Gastrocnemius medialis (tissue), 4 donors: ENCODE data around the gene KLKB1.

Experiments used
- CTCF ChIP-seq, 5 experiments: fragments of 450-650 bp in 3 of 5; fragments of 200-600 bp in 2 of 5; sonication (generic) in 2 of 5; IDR thresholded peaks in 4 of 5; conservative IDR thresholded peaks in 1 of 5; 1 replicate in 4 of 5; 2 replicates in 1 of 5; pipeline ENCODE4 v1.5.1; 2016 to 2019; ENCODE audit warnings: antibody characterized with exemption in 5 of 5, mild to moderate bottlenecking in 3 of 5, moderate library complexity in 3 of 5
- POLR2A ChIP-seq, 2 donors: fragments of 450-650 bp; IDR thresholded peaks; one replicate each; pipeline ENCODE4 v1.6.1; 2017; ENCODE audit warnings: antibody characterized with exemption in 2 of 2, mild to moderate bottlenecking in 2 of 2, moderate library complexity in 2 of 2

- TF ChIP-seq CTCF (IDR thresholded peaks at IDR 0.05 in 4 of 5, conservative IDR thresholded peaks at IDR 0.05 in 1 of 5) = no peak
- TF ChIP-seq POLR2A (IDR thresholded peaks at IDR 0.05) = no peak
Measured at GRCh38 chr4:186226521-186227189, 652 bp upstream of the KLKB1 start.
